CD14-positive monocyte (primary cell): ENCODE data around the gene COL20A1. TPM values are rescaled to one million over a fixed set of nuclear protein-coding genes. Genes with fewer than 3 reads are reported as not detected.
A peak's percentile ranks its signal among the peaks of the same experiment; 100 is the strongest.

Experiments
- DNase-seq, 3 donors: peaks; one replicate each; pipeline ENCODE4 v3.0.0-alpha.2; 2011 to 2022
- H2AFZ ChIP-seq: 2 replicates; pipeline ENCODE4 v1.6.0; 2012; ENCODE audit warnings: mild to moderate bottlenecking, low read depth, low read length, inconsistent platforms; ENCODE audit not compliant: insufficient read depth, poor library complexity, severe bottlenecking
- H3K27ac ChIP-seq, 2 donors: 1 replicate in 1 of 2; 2 replicates in 1 of 2; pipeline ENCODE4 v1.5.1; 2012 to 2013; ENCODE audit warnings: low read length in 2 of 2, control low read depth in 1 of 2, inconsistent platforms in 1 of 2, low read depth in 1 of 2, mild to moderate bottlenecking in 1 of 2
- H3K27me3 ChIP-seq, 2 donors: one replicate each; pipeline versions ENCODE4 v1.6.0 to v1.6.1; 2011 to 2013; ENCODE audit warnings: low read length in 2 of 2; ENCODE audit not compliant: control insufficient read depth in 2 of 2, insufficient read depth in 2 of 2
- H3K36me3 ChIP-seq, 2 donors: replicated peaks in 1 of 2; 1 replicate in 1 of 2; 2 replicates in 1 of 2; pipeline versions ENCODE4 v1.5.1 to v1.6.1; 2012 to 2013; ENCODE audit warnings: low read length in 2 of 2, control low read depth in 1 of 2, inconsistent platforms in 1 of 2, mild to moderate bottlenecking in 1 of 2; ENCODE audit not compliant: insufficient read depth in 2 of 2, control insufficient read depth in 1 of 2
- H3K4me1 ChIP-seq, 2 donors: 1 replicate in 1 of 2; 2 replicates in 1 of 2; pipeline versions ENCODE4 v1.5.1 to v1.6.1; 2012 to 2013; ENCODE audit warnings: low read length in 2 of 2, control low read depth in 1 of 2, inconsistent platforms in 1 of 2, mild to moderate bottlenecking in 1 of 2, moderate library complexity in 1 of 2; ENCODE audit not compliant: insufficient read depth in 2 of 2, control insufficient read depth in 1 of 2
- H3K4me2 ChIP-seq: replicated peaks from 2 replicates; pipeline ENCODE3; 2012; ENCODE audit warnings: low read length, moderate library complexity, mild to moderate bottlenecking; ENCODE audit not compliant: poor library complexity, severe bottlenecking; ENCODE audit errors: extremely low read depth
- H3K4me3 ChIP-seq, 3 experiments: fragments of 200-600 bp in 1 of 3; sonication (generic) in 1 of 3; replicated peaks in 1 of 3; 1 replicate in 2 of 3; 2 replicates in 1 of 3; pipeline ENCODE4 v1.5.1; 2011 to 2013; ENCODE audit warnings: low read length in 3 of 3, mild to moderate bottlenecking in 3 of 3, control low read depth in 2 of 3, low read depth in 2 of 3, inconsistent platforms in 1 of 3, moderate library complexity in 1 of 3
- H3K79me2 ChIP-seq: 2 replicates; pipeline ENCODE4 v1.6.0; 2012; ENCODE audit warnings: mild to moderate bottlenecking, control low read depth, inconsistent platforms, low read length, moderate library complexity; ENCODE audit not compliant: insufficient read depth
- H3K9ac ChIP-seq: 2 replicates; pipeline ENCODE4 v1.6.0; 2017; ENCODE audit warnings: low read length, mild to moderate bottlenecking; ENCODE audit not compliant: insufficient read depth, poor library complexity, severe bottlenecking
- H3K9me3 ChIP-seq, 2 donors: replicated peaks in 1 of 2; 1 replicate in 1 of 2; 2 replicates in 1 of 2; pipeline versions ENCODE4 v1.5.1 to v1.6.1; 2012 to 2013; ENCODE audit warnings: low read length in 2 of 2, control low read depth in 1 of 2; ENCODE audit not compliant: control insufficient read depth in 1 of 2, insufficient read depth in 1 of 2
- H4K20me1 ChIP-seq: 2 replicates; pipeline ENCODE4 v1.6.0; 2012; ENCODE audit warnings: mild to moderate bottlenecking, low read length, control low read depth, moderate library complexity; ENCODE audit not compliant: insufficient read depth
- H3K27ac Mint-ChIP-seq, 7 donors: one replicate each; pipeline ENCODE4 v1.8.0; 2020; ENCODE audit warnings: mild to moderate bottlenecking in 7 of 7, mixed read lengths in 7 of 7, moderate library complexity in 6 of 7, inconsistent platforms in 2 of 7
- H3K27me3 Mint-ChIP-seq, 3 donors: one replicate each; pipeline ENCODE4 v1.8.0; 2021 to 2022; ENCODE audit warnings: low read depth in 3 of 3, mild to moderate bottlenecking in 3 of 3, mixed read lengths in 3 of 3, moderate library complexity in 3 of 3, inconsistent platforms in 1 of 3
- H3K36me3 Mint-ChIP-seq, 2 donors: one replicate each; pipeline ENCODE4 v1.8.0; 2020; ENCODE audit warnings: mixed read lengths in 2 of 2, inconsistent platforms in 1 of 2, mild to moderate bottlenecking in 1 of 2
- H3K4me1 Mint-ChIP-seq: one replicate; pipeline ENCODE4 v1.8.0; 2020; ENCODE audit warnings: mild to moderate bottlenecking, mixed read lengths
- H3K4me3 Mint-ChIP-seq, 2 donors: one replicate each; pipeline ENCODE4 v1.8.0; 2020; ENCODE audit warnings: mild to moderate bottlenecking in 2 of 2, mixed read lengths in 2 of 2, moderate library complexity in 1 of 2
- H3K9me3 Mint-ChIP-seq, 7 donors: one replicate each; pipeline ENCODE4 v1.8.0; 2020 to 2022; ENCODE audit warnings: mixed read lengths in 7 of 7, mild to moderate bottlenecking in 6 of 7, moderate library complexity in 6 of 7, inconsistent platforms in 2 of 7
- CTCF ChIP-seq: fragments of 200-600 bp; IDR thresholded peaks from one replicate; pipeline ENCODE4 v1.8.0; 2022; ENCODE audit warnings: antibody characterized with exemption, mild to moderate bottlenecking
- WGBS: methylation state at CpG from one replicate; pipeline ENCODE4 v1.1.5; 2013; ENCODE audit warnings: missing lambda C conversion rate; ENCODE audit not compliant: insufficient coverage; 5-methylcytosine and 5-hydroxymethylcytosine counted together
- intact Hi-C, 2 donors: fragments of 100-400 bp; cut with micrococcal nuclease; formaldehyde crosslinking; loops; one replicate each; pipeline versions ENCODE4 v1.15.0 to v1.15.1; 2023
- polyA plus RNA-seq, 3 donors: library from polyadenylated mRNA; depleted of rRNA in 1 of 3; unstranded in 2 of 3; stranded (reverse) in 1 of 3; fragments of 300-500 nt in 2 of 3; fragments of >200 nt in 1 of 3; fragmentation: Illumina TruSeq in 2 of 3; gene quantifications; 1 replicate in 2 of 3; 2 replicates in 1 of 3; pipeline ENCODE4 v1.2.3, GENCODE V29; 2012 to 2021

The COL20A1 gene
- polyA plus RNA-seq, 3 donors = not detected

DNA sequence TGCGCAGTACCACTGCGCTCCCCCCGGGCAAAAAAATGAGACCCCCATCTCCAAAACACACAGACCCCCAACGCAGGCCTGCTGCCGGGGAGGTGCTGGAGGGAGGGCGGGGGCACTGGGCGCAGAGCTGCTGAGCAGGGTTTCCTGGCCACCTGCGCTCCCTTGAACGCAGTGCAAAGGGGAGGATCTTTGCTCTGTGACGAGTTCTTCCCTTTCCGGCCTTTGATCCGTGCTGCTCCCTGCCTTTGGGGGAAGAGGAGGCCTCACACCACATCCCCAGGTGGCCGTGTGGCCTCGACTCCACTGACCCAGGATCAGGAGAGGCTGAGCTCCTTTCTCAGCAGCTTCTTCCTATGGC is 8.9 kb upstream of the COL20A1 start:
- Mint-ChIP-seq H3K36me3 (peaks cover 52 to 89% of the 10 kb centered on the region in 2 donors), H3K27ac (no peak overlapping the region), H3K4me1 (peaks cover 6% of the 10 kb centered on the region), H3K27me3 (no peaks in the 10 kb centered on the region), H3K9me3 (no peaks in the 10 kb centered on the region), H3K4me3 (peak overlapping the region in 1 of 2 donors; percentile 11)
- no peak overlapping the region for H2AFZ ChIP-seq
- DNase-seq = no peak
- H3K27ac ChIP-seq = no peak overlapping the region
- no peaks in the 10 kb centered on the region for H3K9me3 ChIP-seq
- H3K79me2 ChIP-seq = no peaks in the 10 kb centered on the region
- H3K4me3 ChIP-seq = no peak overlapping the region
- H4K20me1 ChIP-seq = peaks cover 18% of the 10 kb centered on the region
- peak overlapping the region; percentile 1 for H3K4me2 ChIP-seq
- H3K9ac ChIP-seq = no peak overlapping the region
- peaks cover 77 to 95% of the 10 kb centered on the region in 2 donors for H3K36me3 ChIP-seq
- H3K4me1 ChIP-seq = no peaks in the 10 kb centered on the region
- TF ChIP-seq CTCF = no peak
- intact Hi-C loops = no loop called here
- no peaks in the 10 kb centered on the region for H3K27me3 ChIP-seq
- 82% methylated on average over 9 of the region's 14 CpGs for WGBS

DNA sequence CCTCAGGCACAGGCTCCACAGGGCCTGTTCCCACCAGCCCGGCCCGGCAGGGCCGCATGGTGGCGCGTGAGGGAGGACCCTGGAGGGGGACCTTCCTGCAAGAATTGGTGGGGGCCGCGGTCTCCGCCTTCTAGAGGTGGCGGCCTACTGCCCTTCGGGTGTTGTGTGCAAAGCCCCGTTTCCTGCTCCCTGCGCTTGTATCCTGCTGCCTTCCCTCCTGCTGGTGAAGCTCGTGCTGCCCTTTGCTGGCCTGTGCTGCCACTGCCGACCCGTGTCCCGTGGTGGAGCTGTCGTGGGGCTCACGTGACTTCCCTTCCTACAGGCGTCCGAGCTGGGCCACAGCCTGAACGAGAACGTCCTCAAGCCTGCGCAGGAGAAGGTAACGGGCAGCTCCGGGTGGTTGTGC is 8.4 kb upstream of the COL20A1 start:
- no peaks in the 10 kb centered on the region for H3K27me3 Mint-ChIP-seq
- Histone ChIP-seq H3K4me2 (peak overlapping the region; percentile 1), H3K27me3 (no peaks in the 10 kb centered on the region), H3K4me1 (no peaks in the 10 kb centered on the region), H3K9me3 (no peaks in the 10 kb centered on the region), H3K36me3 (peaks cover 76 to 94% of the 10 kb centered on the region in 2 donors), H3K79me2 (no peaks in the 10 kb centered on the region), H3K27ac (no peak overlapping the region), H2AFZ (no peak overlapping the region), H3K9ac (no peak overlapping the region), H3K4me3 (no peak overlapping the region), H4K20me1 (peaks cover 17% of the 10 kb centered on the region)
- peaks cover 6% of the 10 kb centered on the region for H3K4me1 Mint-ChIP-seq
- intact Hi-C loops = no loop called here
- H3K36me3 Mint-ChIP-seq = peaks cover 47 to 87% of the 10 kb centered on the region in 2 donors
- no peak for TF ChIP-seq CTCF
- H3K9me3 Mint-ChIP-seq = no peaks in the 10 kb centered on the region
- H3K27ac Mint-ChIP-seq = peak overlapping the region in 2 of 7 donors; percentile 85 to 88
- peak overlapping the region in 1 of 2 donors; percentile 69 for H3K4me3 Mint-ChIP-seq
- DNase-seq = no peak
- 75% methylated on average over 20 of the region's 25 CpGs for WGBS
